ENCODE results near the gene CNTFR.

CNTFR gene

DNA sequence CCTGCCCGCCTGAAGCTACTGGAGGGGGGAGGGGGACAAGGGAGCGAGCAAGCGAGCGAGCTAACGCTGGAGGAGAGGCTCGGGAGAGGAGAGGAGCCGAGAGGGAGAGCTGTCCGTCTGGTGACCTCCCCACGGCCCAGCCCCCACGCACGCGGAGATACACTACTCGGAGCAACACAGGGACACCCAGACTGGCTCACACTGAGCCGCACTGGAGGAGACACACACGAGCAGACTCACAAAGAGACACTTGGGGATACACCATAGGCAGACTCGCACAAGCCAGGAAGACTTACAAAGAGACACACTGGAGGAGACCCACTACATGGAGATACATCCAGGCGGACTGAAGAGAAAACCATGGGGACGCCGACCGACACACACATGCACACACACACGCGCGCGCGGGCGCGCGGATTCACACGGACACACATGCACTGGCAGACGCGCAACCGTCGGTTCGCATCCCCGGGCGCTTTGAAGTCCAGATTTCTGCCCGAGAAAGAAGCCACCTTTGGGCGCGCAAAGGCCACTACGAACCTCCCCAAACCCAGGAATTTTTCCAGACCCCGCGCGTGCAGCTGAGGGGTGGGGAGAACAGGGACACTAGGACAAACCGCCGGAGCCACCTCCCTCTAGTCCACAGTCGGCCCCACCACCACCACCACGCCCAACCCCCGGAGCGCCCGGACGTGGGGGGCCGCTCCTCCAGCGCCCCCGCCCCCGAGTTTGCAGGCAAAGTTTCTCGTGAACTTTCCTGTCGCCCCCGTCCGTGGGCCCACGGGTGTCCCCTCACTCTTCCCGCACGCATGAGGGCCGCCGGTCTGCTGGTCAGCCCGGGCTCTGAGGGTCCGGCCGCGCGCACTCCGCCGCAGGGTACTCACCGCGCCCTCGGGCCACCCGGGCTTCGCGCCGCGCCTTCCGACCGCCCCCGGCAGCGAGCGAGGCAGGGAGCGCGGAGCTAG lies 571 bp downstream of the CNTFR start:
- peak; percentile 12 for DNase-seq

DNA sequence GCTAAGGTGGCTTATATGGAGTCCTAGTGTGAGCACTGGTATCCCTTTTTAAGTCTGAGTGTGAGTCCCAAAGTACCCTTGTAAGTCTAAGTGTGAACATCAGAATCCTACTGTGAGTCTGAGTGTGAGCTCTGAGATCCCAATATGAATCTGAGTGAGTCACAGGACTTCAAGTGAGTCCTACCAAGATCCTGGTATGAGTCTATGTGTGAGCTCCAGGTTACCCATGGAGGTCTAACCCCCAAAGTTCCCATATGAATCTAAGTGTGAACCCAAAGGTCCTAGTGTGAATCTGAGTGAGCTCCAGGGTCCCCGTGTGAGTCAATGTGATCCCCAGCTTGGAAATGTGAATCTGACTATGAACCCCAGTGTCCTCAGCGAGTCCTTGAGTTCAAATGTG lies 2.3 kb downstream of the CNTFR start:
- DNase-seq: no peak

DNA sequence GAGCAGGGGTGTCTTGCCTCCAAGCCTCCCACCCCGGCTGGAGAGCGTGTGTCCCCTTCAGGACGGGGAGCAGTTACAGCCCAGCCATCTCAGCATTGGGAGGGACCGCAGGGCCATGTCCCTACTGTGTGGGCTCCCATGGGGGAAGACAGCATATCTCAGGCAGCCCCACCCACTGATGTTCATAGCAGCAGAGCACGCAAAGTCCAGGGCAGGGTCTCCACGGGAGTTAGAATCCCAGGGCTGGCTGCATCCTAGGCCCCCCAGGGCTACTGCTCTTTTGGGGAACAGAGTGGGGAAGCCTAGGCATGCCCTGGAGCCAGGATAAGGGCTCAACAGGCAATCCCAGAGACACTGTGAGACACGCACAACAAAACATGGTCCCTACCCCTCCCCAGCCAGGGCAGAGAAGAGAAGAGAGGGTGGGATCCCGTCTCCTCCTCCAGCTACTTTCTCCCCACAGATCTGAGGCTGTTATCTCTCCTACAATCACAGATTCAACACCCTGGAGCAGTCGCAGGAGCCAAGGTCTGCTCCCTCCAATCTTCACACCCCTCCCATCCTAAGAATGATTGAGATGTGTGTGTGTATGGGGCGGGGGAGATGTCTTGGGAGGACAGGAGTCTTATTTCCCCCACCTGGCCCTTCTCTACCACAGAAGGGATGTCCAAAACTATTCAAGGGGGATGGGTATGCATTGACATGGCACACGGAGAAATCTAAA lies 3.4 kb downstream of the CNTFR start:
- no peak for DNase-seq

DNA sequence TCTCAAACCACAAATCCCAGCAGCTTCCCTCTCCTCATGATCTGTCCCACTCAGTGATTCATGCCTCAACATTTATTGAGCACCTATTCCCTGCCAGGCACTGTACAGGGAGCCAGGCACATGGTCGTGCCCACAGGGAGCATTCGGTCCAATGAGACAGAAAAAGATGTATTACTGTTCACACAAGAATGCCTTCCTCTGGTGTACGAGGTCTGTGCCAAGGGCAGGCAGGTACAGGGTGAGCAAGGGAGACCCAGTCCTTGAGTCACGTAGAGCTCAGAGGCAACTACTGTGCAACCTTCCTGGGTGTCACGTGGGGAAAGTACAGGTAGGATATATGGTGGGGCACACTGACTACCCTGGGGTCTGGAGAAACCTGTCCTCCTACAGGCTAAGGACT lies 4.6 kb downstream of the CNTFR start:
- DNase-seq: no peak

DNA sequence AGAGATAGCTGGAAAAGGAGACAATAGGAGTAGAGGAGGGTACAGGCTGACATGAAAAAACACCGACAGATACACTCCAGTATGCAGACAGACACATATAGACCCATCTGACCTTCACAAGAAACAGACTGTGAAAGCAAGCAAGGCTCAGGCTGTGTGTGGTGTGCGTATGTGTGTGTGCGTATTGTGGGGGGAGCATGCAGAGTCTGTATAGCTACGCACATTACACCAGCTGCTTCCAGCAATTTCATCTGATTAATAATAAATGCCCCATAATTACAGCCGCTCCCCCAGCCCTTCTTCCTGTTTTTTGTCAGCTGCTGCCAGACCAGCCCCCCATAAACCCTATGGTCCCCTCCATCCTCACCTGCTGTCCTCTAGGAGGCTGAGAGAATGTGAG lies 6.7 kb downstream of the CNTFR start:
- DNase-seq: no peak

DNA sequence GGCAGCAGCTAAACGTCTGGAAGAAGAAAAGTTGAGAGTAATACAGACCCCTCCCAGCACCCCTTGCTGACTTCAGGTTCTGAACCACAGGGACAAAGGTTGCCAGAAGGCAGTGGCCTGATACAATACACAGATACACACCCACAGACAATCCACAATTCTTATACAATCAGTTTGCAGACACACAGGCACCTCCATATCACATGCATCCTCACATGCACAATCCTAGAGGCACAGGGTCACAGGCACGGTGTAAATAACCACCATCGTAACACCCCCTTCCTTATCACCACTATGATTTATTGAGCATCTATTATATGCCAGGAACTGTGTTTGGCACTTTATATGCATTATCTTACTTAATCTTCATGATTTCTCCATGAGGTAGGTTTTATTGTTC lies 8.2 kb downstream of the CNTFR start:
- no peak for DNase-seq

DNA sequence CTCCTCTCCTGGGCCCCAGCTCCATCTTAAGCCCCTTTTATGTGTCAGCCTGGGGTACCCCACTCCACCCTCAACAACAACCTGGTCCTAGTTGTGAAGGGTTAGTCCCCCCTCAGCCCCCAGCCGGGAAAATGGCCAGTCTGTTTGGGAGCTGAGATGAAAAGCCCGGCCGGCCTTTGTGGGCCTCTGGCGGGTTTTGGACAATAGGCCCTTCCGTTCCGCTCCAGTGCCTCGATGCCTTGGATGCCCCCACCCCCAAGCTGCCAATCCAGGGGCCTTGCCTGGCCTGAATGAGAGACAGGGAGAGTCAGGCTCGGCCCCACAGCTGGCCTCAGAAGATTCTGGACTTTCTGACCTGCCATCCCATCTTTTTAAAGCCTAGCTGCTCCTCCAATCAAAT lies 9.2 kb downstream of the CNTFR start:
- DNase-seq: no peak

DNA sequence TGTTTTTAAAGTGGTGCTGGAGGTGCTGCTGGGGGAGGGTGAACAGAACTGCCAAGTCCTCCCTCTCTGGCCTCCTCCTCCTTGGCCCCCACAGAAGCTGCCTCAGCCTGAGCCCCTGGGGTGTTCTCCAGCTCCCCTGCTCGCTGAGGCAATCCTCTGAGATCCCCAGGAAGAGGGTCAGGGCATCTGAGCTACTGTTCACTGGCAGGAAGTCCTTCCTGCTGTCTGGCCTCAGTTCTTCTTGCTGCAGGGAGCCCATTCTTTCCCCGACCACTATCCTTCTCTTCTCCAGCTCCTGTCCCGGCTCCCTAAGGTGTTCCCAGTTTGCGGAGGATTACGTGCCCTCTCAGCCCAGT lies 9.7 kb downstream of the CNTFR start:
- DNase-seq: no peak

DNA sequence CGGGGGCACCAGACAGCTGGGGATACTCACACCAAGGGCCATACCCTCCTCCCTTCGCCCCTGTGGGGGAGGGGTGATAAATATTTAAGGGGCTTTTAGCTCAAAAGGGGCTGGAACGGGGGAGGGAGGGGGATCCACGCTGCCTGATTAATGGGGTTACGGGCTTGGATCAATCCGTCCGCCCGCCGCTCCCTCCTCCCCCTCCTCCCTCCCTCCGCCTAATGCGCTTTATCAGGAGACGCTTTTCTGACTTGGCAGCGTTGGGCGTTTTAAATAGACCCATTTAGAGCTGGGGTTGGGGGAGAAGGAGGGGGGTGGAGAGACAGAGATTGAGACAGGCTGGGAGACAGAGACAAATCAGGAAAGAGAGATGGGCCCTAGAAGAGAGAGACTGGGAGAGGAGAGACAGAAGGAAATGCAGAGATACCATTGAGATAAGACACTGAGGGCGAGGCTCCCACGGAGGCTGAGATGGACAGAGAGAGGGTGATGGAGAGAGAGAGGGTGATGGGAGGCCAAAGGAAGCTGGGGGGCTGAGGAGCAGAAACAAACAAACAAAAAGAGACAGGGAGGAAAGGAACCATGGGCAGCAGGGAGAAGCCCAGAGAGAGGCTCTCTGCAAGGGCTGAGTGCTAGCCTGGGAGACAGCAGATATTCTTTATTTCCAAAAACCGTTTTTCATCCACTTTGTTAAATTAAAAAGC lies 10.3 kb downstream of the CNTFR start:
- no peak for DNase-seq

DNA sequence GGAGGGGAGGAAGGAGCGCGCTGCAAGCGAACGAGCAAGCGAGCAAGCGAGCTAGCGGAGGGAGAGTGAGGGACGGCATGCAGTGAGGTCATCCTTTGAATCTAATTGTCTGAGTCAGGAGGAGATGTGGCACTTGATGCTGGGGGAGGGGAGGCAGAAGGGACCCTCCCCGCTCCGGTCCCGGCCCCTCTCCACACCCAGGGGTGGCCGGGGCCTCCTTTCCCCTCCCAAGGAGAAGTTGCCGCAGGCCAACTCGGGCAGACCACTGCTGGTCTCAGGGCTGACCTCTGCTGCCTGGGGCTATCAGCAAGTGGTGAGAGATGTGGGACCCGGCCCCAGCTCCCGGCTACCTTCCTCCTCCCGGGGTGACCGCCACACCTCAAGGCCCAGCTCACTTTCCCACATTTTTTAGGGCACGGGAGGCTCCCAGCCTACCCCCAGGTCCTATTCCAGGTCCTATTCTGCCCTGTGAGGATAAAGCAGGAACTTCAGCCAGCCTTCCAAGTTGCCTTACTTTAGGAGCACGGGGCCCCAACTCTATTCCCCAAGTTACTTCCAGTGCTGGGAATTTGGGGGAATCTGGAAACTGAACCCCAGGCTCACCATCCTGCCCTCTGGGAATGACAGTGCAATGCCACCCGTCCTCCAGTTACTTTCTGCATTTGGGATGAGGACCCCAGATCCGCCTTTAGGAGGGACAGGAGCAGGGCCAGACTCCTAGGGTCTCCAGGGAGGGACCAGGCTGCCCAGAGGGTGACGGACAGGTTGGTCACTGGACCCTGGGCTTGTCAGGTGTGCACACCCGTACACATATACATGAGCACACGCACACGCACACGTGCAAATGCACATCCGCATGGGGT lies 11.1 kb downstream of the CNTFR start:
- DNase-seq: peak; percentile 38

DNA sequence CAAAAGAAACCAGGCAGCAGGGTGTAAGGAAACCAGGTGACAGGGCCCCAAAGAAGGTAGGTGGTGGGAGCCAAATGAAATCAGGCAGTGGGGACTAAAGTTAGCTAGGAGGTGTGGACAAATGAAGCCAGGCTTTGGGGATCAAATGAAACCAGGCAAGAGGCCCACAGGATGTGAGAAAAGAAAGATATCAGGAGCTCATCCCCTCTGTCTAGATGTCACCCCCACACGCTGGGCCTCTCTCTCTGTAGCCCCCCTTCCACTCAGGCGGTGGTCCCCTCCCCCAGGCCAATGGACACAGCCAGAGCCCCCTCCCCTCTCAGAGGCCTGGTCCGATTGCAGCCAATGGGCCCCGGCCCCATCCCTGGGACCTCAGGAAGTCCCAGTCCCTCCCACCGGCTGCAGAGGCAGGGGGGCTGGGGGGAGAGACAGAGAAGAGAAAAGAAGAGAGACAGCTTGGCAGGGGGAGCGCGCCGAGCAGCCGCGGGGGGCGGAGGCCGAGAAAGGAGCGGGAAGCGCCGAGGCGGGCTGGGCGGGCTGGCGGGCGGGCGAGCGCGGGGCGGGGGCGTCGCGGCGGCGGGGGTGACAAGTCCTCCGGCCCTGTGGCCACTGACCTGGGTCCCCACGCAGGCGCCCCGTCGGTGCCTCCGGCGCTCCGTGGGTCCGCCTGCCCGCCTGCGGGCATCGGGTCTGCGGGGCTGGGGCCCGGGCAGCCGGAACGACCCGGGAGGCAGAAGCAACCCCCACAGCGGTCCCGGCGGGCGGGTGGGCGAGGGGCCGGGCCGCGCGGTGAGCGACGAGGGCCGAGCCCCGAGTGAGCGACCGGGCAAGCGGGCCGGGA lies 11.9 kb downstream of the CNTFR start:
- DNase-seq: peak; percentile 40

DNA sequence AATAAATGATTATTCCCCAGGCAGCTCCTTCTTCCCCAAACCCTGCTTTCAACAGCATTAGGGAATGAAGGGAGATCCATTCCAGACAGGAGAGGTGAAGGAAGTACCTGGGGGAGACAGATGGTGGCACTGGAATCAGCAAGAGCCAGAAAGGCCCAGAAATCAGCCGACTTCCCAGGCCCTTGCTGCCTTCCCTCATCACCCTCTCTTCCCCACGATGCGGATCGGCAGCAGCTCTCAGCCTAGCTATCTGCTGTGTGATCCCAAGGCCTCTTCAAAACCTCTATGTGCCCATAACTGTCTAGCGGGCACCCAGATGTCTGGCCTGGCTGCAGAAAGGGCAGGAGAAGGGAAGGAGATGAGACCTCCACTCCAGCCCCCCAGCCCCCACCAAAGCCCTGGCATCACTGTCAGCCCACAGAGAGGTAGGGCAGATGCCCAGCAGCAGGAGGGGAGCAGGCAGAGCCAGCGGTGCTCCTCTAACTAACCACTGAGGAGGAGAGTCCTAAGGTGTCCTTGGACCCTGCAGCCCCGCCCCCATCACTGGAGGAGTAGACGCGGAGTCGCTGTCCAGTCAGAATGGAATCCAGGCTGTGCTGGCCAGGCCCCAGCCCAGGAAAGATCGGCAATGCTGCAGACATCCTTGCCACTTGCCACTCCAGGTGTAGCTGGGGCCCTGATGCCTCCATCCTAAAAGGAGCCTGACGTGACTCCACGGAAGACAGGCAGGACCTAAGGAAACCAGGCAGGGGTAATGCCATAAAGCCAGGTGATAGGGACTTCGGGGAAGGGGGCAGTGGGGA lies 12.7 kb downstream of the CNTFR start:
- no peak for DNase-seq

DNA sequence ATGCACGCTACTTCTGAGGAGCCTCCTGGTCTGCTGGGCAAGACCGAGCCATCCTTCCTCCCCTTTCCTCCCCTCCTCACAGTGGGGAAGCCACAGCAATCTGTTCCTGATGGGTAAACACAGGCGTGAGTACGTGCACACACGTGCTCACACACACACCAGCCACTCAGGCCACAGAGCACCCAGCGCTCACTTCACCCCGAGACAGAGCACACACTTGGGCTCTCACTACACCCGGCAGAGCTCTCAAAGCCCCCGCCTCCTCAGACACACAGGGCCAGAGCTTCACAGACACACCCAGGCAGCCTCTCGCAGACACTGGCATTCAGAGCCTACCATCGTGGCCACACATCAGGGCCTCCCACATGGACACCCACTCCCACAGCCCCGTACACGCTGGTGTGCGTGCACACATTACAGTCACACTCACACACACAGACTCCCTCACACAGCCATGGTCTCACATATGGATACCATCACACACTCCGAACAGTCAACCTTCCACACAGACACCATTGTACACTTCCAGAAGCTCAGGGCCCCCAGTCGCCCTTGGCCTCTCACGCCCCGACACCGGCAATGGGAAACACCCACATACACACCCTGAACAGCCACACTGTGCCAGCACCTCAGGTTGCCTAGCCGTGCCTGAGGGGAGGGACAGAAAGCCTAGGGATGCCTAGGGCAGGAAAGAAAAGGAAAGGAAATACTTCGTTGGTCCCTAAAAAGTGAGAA lies 13.5 kb downstream of the CNTFR start:
- DNase-seq: no peak

DNA sequence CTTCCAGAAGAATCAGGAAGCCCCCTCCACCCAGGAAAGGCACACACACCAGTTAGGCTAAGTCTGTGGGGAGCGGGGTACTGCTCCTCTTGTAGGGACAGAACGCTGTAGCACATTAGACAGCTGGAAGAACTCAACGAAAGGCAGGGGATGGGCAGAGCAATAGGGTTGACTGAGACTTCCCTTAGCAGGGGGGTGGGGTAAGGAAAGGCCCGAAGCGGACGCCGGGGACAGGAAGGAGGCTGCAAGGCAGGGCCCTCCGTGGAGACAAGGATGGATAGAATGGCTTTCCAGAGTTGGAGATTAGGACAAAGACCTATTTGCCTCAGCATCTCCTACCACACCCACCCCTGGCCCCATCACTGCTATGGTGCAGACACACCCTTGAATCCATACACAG lies 14.3 kb downstream of the CNTFR start:
- DNase-seq: no peak

DNA sequence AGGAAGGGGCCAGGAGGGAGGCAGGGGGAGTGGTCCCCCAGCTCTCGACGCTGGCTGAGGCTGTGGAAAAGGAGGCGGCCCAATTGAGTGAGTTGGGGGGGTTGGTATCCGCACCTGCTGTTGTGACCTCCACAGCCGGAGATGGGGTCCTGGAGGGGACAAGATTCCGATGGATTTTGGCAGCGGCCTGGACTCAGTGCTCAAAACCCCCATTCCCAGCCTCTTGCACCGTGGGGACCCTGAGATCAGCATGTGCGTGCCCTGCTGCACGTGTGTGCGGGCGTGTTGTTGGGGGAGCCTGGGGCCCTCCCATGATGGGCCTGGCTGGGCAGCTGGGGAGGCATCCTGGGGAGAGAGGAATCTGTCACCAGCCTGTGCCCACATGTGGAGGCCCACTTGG lies 15.0 kb downstream of the CNTFR start:
- DNase-seq: no peak

DNA sequence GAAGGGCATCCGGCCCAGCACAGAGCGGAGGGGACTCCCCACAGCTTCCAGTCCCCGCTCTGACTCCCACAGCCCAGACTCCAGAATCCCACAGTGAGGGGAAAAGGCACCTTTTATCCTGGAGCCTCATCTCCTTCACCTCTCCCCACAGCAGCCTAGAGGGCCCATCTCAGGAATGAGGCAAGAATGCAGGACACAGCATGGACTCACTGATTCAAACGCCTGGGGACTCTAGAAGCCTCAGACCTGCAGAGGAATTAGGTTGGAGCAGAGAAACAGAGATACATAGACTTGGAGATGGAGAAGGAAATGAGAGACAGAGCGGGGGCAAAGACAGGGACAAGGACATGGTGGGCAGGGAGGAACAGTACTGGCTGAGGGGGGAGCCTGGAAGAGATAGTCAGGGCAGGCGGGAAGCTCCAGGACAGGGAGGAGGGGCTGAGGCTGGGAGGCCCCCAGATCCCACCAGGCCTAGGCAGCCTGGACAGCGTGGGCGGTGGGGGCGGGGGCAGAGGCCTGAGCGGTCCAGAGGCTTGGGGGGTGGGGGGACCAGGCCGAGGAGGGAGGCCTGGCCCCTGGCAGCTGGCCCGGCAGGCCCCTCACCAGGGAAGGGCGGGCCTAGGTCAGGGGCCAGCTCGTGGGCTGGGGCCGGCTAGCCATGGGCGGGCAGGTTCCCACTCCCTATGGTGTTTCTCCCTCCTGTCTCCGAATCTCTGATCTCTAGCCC lies 15.8 kb downstream of the CNTFR start:
- DNase-seq: no peak

DNA sequence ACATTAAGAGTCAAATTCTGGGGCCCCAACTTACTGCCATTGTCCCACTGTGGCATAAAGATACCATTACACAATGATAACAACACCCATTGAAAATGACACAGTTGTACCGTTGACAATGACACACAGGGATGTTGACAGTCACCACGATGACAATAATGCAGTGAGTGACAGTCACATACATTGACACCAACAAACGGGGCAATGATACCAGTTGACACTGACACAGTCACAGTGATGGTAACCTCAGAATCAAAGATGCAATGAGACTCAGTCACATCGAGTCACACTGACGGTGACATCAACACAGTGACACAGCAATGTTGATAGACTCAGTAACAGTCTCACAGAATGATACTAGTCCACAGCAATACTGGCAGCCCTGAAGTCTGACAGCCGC lies 16.9 kb downstream of the CNTFR start:
- no peak for DNase-seq

DNA sequence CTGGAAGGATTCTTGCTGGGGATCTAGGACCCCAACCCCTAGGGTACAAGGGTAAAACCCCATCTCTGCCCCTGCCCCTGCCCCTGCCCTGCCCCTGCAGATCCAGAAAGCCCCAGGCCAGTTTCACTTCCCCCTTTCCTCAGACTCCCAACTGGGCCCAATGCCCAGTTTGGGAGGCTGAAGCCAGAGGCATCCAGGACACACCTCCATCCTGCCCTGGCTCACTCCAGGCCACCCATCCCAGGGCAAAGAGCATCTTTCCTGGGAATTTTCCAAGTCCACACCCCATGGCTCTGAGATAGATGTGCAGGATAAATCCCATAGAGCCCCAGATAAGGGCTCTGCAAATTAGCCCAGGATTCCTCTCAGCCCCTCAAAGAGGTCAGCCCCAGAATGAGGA lies 17.4 kb downstream of the CNTFR start:
- no peak for DNase-seq

DNA sequence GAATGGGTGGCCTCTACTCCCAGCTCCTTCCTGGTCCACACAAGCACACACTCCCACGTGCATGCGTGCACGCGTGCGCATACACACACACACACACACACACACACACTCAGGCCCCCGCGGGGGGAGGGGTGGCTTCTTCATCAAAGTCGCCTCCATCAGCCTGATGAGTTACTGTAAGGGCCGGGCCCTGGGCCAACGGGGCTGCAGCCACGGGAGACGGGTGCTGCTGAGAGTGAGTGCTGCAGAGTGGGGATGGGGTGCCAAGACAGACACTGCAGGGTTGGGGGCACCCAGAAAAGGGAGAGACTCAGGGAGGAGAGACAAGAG lies 18.1 kb downstream of the CNTFR start:
- DNase-seq: no peak

Data from NCI-H1694 treated with DMSO at 0.1 percent for 48 hours (cell line).